ENCODE results near the gene SEC23B. TPM values are rescaled to one million over a fixed set of nuclear protein-coding genes. Genes with fewer than 3 reads are reported as not detected.

SEC23B gene
- total RNA-seq, 1 experiment from 2014 or later: 24.2 TPM

DNA sequence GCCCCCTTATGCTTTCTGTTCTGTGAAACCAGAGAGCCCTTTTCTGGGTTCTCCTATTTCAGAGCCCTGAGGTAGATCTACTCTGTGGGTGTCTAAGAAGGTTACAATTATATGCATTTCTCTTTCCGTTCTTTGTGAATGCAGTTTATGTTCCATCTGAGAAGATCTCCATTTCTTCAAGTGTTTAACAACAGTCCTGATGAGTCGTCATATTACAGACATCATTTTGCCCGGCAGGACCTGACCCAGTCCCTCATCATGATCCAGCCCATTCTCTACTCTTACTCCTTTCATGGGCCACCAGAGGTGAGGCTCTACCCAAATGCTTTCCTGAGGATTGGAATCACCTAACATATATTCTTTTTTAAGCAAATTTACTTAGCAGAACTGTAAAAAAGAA, 40.7 kb downstream of the SEC23B start:
- Histone ChIP-seq H3K4me3 (no peak overlapping the region), H3K36me3 (peaks cover 10% of the 10 kb centered on the region; the same call in 1 of the 2 replicates), H3K27me3 (no peaks in the 10 kb centered on the region), H3K9me3 (no peaks in the 10 kb centered on the region)
- DNase-seq: no peak

DNA sequence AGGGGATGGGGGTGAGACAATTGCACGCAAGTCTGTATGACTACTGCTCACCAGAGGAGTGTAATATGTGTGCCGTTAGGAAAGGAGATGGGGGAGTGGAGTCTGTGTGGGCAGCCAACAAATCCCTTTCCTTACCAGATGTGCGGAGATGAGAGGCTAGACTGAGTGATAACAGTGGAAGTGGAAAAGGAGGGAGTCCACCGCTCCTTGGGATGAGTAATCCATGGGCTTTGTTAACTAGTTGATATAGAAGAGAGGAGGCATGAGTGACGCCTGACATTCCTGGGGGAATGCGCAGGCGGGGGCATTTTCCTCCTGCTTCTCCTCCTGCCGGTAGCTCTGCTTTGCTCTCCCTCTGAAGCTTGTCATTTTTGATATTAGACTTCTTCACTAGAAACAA, 46.0 kb downstream of the SEC23B start:
- Histone ChIP-seq H3K4me3 (no peak overlapping the region), H3K9me3 (no peaks in the 10 kb centered on the region), H3K27me3 (no peaks in the 10 kb centered on the region), H3K36me3 (peaks cover 10% of the 10 kb centered on the region; the same call in 1 of the 2 replicates)
- DNase-seq: no peak

DNA sequence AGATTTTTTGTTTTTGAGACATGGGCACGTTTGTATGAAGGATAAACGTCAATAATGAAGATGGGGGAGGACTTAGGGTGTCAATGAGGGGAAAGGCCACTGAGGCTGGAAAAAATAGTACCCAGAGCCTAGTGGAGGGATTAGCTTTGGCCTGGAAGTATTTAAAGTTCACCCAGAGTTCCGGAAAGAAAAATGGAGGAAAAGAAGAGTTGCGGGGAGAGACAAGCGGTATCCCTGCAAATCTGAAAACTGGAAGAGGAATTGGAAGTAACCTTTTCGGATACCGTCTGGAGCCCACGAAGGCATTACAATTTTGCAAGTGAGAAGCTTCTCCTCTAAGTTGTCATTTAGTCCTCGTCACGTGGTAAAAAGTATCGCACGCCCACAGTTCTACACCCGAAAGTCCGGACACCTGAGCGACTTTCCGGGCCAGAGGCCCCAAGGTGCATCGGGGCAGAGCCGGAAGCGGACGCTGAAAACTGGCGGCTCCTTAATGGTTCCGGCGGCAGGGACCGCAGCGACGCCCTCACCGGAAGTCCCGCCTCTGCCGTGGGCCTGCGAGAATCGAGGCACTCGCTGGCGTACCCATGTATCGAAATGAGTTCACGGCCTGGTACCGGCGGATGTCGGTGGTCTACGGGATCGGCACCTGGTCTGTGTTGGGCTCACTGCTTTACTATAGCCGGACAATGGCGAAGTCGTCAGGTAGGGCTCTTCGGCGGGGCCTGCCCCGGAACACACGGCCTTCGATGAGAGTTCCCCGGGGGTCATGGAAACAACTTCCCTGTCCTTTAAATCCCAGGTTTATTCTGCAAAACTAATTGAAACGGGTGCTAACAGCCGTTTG, 59.4 kb downstream of the SEC23B start, which contains the start of gene SMIM26:
Gene SMIM26, plus strand, starts transcription at position 541 of the 847 bp plus-strand sequence. Its CDS starts 47 bp downstream, at position 588.
- Histone ChIP-seq H3K4me3 (peak within 1 kb of the TSS; percentile 87), H3K36me3 (peaks cover 3% of the 10 kb centered on the region), H3K27me3 (no peaks in the 10 kb centered on the region), H3K9me3 (no peaks in the 10 kb centered on the region)
- DNase-seq: peak; percentile 91

DNA sequence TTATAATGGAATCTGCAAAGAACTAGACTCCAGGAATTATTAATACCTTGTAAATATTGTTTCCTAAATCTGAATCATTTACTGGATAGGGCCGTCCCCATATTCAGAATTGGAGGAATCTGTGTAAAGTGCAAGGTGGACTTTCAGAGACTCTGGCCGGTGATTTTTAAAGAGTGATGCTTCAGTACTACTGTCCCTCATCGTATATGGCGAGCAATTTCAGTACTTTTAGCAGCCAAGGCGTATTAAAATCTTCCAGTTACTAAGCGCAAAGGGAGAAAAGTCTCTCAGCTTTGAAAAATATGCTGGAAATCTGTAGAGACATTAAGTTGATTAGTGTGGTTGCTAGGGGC, 60.0 kb downstream of the SEC23B start:
- DNase-seq: no peak
- Histone ChIP-seq H3K4me3 (peak overlapping the region; percentile 87), H3K9me3 (no peaks in the 10 kb centered on the region), H3K27me3 (no peaks in the 10 kb centered on the region), H3K36me3 (no peaks in the 10 kb centered on the region)

DNA sequence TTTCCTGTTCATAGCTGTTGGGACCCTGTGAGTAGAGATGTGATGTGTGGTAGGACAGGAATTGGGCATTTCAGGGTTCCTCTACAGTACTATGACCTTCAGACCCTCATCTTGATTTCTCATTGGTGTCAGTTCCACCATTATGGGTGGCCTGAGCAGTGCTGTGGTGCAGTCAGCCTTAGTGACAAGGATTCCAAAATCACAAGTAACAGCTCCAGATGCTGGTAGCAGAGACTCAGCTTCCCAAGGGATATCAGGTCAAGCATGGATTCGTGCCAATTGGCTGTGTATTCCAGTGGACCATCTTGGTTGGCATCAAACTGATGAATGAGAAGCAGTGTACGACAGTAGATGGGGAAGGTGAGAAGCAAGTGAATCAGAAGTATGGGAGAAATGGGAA, 63.3 kb downstream of the SEC23B start:
- H3K27me3 ChIP-seq: no peaks in the 10 kb centered on the region
- no peak overlapping the region for H3K4me3 ChIP-seq
- H3K36me3 ChIP-seq: no peaks in the 10 kb centered on the region
- H3K9me3 ChIP-seq: no peaks in the 10 kb centered on the region
- no peak for DNase-seq

DNA sequence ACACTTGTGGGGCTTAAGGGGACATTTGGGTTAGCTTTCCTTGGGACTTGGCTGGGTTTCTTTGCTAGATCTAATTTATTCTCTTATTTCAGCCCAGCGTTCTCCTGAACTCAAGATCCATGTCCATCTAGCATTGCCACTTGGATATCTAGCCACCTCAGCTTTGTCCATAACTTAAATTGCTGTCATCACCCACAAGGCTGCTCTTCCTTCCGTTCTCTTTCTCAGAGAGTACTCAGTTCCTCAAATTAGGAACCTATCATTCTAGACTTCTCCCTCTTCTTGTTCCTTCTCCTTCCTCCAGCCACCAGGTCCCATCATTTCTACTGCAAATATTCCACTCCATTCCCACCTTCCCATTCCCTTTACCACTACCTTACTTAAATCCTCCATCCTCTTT, 63.8 kb downstream of the SEC23B start:
- Histone ChIP-seq H3K4me3 (no peak overlapping the region), H3K9me3 (no peaks in the 10 kb centered on the region), H3K36me3 (no peaks in the 10 kb centered on the region), H3K27me3 (no peaks in the 10 kb centered on the region)
- no peak for DNase-seq

DNA sequence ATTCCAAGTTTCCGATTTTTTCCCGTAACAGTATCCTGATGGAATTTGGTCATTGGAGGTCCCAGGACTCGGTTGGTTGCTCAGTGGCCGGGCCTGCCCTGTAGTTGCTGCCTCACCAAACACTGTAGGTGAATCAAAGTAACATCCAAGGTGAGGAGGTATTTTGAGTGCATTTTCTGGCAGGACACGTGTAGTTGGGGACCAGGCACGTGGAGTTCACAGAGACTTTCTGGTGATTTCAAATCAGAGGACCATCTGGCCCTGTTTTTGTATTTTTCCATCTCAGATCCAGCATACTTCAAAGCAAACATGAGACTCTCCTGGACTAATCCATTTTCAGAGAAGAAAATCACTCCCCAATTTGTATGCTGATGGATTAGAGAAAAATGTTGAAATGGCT, 70.2 kb downstream of the SEC23B start:
- H3K9me3 ChIP-seq: no peaks in the 10 kb centered on the region
- no peaks in the 10 kb centered on the region for H3K27me3 ChIP-seq
- H3K4me3 ChIP-seq: no peak overlapping the region
- H3K36me3 ChIP-seq: no peaks in the 10 kb centered on the region
- DNase-seq: no peak

DNA sequence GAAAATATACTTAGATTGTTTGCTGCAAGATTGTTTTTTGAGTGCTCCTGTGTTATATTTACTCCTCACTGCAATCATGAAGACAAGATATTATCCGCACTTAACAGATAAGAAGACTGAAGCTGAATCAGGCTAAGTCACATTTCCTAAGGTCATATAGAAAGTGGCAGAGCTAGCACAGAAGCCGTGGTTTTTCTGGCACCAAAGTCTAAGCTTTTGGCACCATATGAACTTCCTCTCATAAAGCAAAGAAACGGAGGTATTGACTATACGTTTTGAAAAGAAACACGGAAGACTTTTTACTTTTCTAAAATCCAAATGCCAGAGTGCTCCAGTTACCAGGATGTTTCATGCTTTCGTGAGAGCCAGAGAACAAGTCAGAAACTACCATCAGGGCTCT, 70.8 kb downstream of the SEC23B start:
- no peak for DNase-seq
- Histone ChIP-seq H3K4me3 (no peak overlapping the region), H3K9me3 (no peaks in the 10 kb centered on the region), H3K36me3 (no peaks in the 10 kb centered on the region), H3K27me3 (no peaks in the 10 kb centered on the region)

DNA sequence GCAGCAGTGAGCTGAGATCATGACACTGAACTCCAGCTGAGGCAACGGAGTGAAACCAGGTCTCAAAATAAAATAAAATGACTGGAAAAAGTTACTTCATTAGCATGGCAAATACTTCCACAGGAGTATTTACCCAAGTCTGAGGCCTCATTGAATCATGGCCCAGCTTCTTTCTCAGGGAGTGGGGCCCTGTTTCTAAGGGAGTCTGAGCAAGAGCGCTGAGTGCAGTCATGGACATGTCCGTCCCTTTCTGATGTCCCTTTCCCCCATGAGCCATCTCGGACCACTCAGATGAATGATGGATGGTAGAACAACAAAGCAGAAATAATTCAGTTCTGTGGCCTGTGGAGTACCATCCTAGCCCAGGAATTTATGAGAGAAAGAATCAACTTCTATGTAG, 72.3 kb downstream of the SEC23B start:
- DNase-seq: no peak
- no peaks in the 10 kb centered on the region for H3K9me3 ChIP-seq
- H3K4me3 ChIP-seq: no peak overlapping the region
- H3K27me3 ChIP-seq: no peaks in the 10 kb centered on the region
- H3K36me3 ChIP-seq: no peaks in the 10 kb centered on the region

DNA sequence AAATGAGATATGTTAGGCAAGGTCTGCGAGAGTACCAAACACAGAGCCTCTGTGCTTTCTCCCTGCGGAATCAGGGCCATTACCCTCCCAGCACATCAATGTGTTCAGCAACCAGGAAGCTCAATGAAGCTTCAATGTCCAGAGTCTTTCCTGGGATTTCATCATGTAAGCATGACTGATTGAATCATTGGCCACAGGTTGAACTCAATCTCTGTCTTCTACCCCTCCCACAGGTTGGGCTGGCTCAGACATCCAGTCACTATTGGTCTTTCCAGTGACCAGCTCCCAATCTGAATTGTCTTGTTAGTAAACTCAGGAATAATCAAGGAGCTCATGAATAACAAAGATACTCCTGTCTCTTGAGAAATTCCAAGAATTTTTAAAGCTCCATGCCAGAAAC, 77.4 kb downstream of the SEC23B start:
- H3K4me3 ChIP-seq: no peak overlapping the region
- peak; percentile 17 for DNase-seq
- H3K27me3 ChIP-seq: no peaks in the 10 kb centered on the region
- no peaks in the 10 kb centered on the region for H3K9me3 ChIP-seq
- H3K36me3 ChIP-seq: no peaks in the 10 kb centered on the region

DNA sequence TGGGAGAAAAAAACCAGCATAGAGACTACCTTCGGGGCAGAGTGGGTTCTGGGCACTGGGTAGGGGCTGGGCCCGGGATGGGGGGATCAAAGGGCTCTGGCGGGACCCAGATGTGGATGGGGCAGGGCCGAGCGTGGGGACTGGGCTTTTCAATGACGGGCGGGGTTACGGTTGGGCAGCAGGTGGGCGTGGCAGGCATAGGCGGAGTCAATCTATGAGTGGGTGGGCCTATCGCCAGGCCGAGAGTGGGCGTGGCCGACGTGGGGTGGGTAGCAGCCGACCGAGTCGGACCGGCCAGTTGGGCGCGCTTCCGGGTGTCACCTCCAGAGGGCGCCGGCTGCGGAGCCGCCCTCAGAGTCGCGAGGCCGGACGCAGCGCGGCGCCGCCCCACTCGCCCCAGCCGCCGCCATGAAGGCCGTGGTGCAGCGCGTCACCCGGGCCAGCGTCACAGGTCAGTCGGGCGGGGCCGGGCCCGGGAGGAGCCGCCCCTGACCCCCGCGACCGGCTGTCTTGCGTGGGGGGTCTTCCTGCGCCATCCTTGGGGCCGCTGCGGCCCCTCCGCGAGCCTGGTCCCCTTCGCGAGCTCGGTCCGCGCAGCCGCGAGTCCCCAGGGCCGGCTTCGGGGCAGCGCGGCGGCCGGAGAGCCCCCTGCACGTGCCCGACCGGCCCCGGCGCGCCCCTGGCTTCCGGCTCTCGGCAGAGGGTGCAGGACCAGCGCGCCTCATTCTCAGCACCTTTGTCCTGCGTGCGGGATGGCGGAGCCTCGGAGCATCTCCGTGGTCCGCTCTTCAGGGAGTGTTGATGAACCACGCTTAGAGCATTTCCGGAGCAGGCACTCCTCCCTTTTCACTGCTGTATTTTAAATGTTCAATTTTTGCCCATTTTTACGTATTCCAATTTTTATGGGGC, 80.2 kb downstream of the SEC23B start, which contains the start of gene DTD1:
Gene DTD1, plus strand, starts transcription at position 390 of the 909 bp plus-strand sequence. Its CDS starts 19 bp downstream, at position 409.
- peak; percentile 85 for DNase-seq
- no peaks in the 10 kb centered on the region for H3K9me3 ChIP-seq
- H3K4me3 ChIP-seq: peak within 1 kb of the TSS; percentile 62
- no peaks in the 10 kb centered on the region for H3K27me3 ChIP-seq
- no peaks in the 10 kb centered on the region for H3K36me3 ChIP-seq

DNA sequence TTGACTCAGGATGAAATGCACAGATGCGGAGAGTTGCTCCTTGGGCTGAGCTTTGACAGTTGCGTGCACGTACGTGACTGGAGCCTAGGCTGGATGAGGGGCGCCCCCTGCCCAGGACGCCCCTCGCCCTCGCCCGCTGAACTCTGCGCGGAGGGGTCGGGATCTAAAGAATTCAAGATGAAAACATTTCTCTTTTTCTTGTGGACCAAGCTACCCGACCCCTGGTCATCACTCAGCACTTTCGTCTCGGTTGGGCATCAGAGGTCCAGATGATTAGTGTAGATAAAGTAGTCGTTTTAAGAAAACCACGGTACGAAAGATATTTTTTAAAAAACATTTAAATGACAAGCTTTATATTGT, 80.8 kb downstream of the SEC23B start:
- peak overlapping the region; percentile 62 for H3K4me3 ChIP-seq
- H3K36me3 ChIP-seq: no peaks in the 10 kb centered on the region
- no peak for DNase-seq
- H3K9me3 ChIP-seq: no peaks in the 10 kb centered on the region
- H3K27me3 ChIP-seq: no peaks in the 10 kb centered on the region

DNA sequence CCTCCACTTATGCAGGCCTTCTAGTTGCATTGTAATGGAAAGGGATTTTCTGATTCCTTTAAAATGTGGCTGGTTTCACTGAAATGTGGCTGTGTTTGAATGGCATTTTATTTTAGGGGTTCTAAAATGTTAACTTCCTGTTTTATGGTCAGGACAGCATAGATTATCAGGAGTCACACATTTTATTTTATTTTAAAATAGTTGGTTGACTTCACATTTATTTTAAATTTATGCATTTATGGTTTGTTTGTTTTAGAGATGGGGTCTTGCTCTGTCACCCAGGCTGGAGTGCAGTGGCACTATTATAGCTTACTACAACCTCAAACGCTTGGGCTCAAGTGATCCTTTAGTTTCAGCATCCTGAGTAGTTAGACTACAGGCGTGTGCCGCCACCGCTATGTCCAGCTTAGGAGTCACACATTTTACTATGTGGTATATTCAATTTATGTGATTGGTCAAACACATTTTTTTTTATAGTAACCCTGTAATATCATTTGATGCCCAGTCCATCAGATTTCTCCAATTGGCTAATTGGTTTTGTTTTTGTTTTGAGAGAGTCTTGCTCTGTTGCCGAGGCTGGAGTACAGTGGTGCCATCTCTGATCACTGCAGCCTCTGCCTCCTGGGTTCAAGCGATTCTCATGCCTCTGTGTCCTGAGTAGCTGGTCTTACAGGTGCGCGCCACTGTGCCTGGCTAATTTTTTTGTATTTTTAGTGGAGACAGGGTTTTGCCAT, 82.4 kb downstream of the SEC23B start:
- Histone ChIP-seq H3K36me3 (no peaks in the 10 kb centered on the region), H3K27me3 (no peaks in the 10 kb centered on the region), H3K9me3 (no peaks in the 10 kb centered on the region), H3K4me3 (no peak overlapping the region)
- no peak for DNase-seq

DNA sequence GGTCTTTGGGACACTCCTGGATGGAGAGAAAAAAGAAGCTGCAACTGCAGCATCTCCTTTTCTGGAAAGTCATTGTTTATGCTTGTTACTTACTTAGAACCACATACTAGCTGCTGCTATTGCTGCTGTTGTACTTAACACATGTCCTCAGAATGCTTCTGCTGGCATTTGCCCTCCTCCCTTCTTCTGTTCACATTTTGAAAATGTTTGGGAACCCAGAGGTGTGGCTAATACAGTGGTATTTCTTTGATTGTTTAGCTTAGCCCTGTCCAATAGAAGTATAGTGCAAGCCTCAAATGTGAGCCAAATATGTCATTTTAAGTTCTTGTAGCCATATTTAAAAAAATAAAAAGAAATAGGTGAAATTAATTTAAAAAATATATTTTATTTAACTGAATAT, 88.5 kb downstream of the SEC23B start:
- Histone ChIP-seq H3K9me3 (no peaks in the 10 kb centered on the region), H3K27me3 (no peaks in the 10 kb centered on the region), H3K4me3 (no peak overlapping the region), H3K36me3 (no peaks in the 10 kb centered on the region)
- DNase-seq: no peak

DNA sequence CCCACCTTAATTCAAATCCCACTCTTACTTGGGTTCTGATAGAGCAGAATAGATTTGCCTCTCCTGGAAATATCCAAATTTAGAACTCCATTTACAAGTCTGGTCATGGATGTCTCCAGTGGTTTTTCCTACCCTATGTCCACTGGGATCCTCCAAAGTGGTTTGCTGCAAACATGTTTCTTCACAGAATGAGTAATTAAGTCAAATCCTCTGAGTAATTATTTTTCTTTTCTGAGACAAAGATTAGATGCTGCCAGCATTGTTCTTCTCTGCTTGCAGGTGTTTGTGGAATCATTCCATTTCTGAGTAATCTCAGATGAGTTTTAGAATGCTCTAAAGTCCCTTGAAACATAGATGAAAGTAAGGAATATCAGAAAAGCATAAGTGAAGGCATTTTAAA, 102.0 kb downstream of the SEC23B start:
- H3K4me3 ChIP-seq: no peak overlapping the region
- H3K9me3 ChIP-seq: no peaks in the 10 kb centered on the region
- no peaks in the 10 kb centered on the region for H3K36me3 ChIP-seq
- no peak for DNase-seq
- H3K27me3 ChIP-seq: no peaks in the 10 kb centered on the region
